Measurements from ENCODE around the gene CLEC18C. TPM values are rescaled to one million over a fixed set of nuclear protein-coding genes. Genes with fewer than 3 reads are reported as not detected.

CLEC18C gene
- polyA plus RNA-seq = not detected in 2 replicates

GRCh38 chr16:70173212-70173837 is at the start of gene CLEC18C:
TSS of gene CLEC18C (plus strand) at chr16:70173787. CDS start at chr16:70174279, 492 bp downstream.

Other genes starting within 250 kb of the CLEC18C start
- gene CLEC18A, start 222.5 kb upstream of the CLEC18C start, polyA plus RNA-seq = not detected in 2 replicates
- gene PDPR, start 59.5 kb upstream of the CLEC18C start, polyA plus RNA-seq = 0.91 and 0.99 TPM in 2 replicates
- gene EXOSC6, start 78.2 kb downstream of the CLEC18C start, polyA plus RNA-seq = 13.9 and 22.3 TPM in 2 replicates
- gene AARS1, start 115.7 kb downstream of the CLEC18C start, polyA plus RNA-seq = 42.2 and 47.7 TPM in 2 replicates
- 8.2 and 8.5 TPM in 2 replicates for gene DDX19B, start 125.4 kb downstream of the CLEC18C start, polyA plus RNA-seq
- gene DDX19A, start 173.1 kb downstream of the CLEC18C start, polyA plus RNA-seq = 26.9 and 30.6 TPM in 2 replicates

Data from Purkinje cell (primary cell).